ENCODE measurements around the gene ERFL.

The ERFL gene

GRCh38 chr19:41958367-41959055 is 30.3 kb upstream of the ERFL start:
- H3K4me3 ChIP-seq (ENCODE audit: low read depth, low read length) = peak overlapping the region; percentile 96
- H3K36me3 ChIP-seq (ENCODE audit: control insufficient read depth, insufficient read depth, low read length) = peaks cover 12% of the 10 kb centered on the region
- H3K27me3 ChIP-seq (ENCODE audit: control insufficient read depth, insufficient read depth, low read length) = no peaks in the 10 kb centered on the region
- no peaks in the 10 kb centered on the region for H3K9me3 ChIP-seq (ENCODE audit: control insufficient read depth, insufficient read depth, low read length)
- peak overlapping the region; percentile 65 for H3K9ac ChIP-seq (ENCODE audit: low read depth, low read length)
- peaks cover 4% of the 10 kb centered on the region for H3K4me1 ChIP-seq (ENCODE audit: control insufficient read depth, insufficient read depth, low read length)

- H3K9me3 ChIP-seq (ENCODE audit: control insufficient read depth, insufficient read depth, low read length) = no peaks in the 10 kb centered on the region
- peaks cover 4% of the 10 kb centered on the region for H3K4me1 ChIP-seq (ENCODE audit: control insufficient read depth, insufficient read depth, low read length)
- H3K9ac ChIP-seq (ENCODE audit: low read depth, low read length) = no peak overlapping the region
- H3K36me3 ChIP-seq (ENCODE audit: control insufficient read depth, insufficient read depth, low read length) = peaks cover 12% of the 10 kb centered on the region
- peak overlapping the region; percentile 96 for H3K4me3 ChIP-seq (ENCODE audit: low read depth, low read length)
- H3K27me3 ChIP-seq (ENCODE audit: control insufficient read depth, insufficient read depth, low read length) = no peaks in the 10 kb centered on the region
Observed at GRCh38 chr19:41957838-41958366, 29.7 kb upstream of the ERFL start.

GRCh38 chr19:41957161-41957837 is 29.1 kb upstream of the ERFL start:
- Histone ChIP-seq H3K27me3 (ENCODE audit: control insufficient read depth, insufficient read depth, low read length) (no peaks in the 10 kb centered on the region), H3K9ac (ENCODE audit: low read depth, low read length) (no peak overlapping the region), H3K4me1 (ENCODE audit: control insufficient read depth, insufficient read depth, low read length) (peaks cover 4% of the 10 kb centered on the region), H3K9me3 (ENCODE audit: control insufficient read depth, insufficient read depth, low read length) (no peaks in the 10 kb centered on the region), H3K36me3 (ENCODE audit: control insufficient read depth, insufficient read depth, low read length) (peaks cover 12% of the 10 kb centered on the region), H3K4me3 (ENCODE audit: low read depth, low read length) (no peak overlapping the region)

GRCh38 chr19:41956621-41957020 is 28.4 kb upstream of the ERFL start:
- Histone ChIP-seq H3K9ac (ENCODE audit: low read depth, low read length) (no peak overlapping the region), H3K4me3 (ENCODE audit: low read depth, low read length) (no peak overlapping the region), H3K27me3 (ENCODE audit: control insufficient read depth, insufficient read depth, low read length) (no peaks in the 10 kb centered on the region), H3K4me1 (ENCODE audit: control insufficient read depth, insufficient read depth, low read length) (peaks cover 4% of the 10 kb centered on the region), H3K36me3 (ENCODE audit: control insufficient read depth, insufficient read depth, low read length) (peaks cover 12% of the 10 kb centered on the region), H3K9me3 (ENCODE audit: control insufficient read depth, insufficient read depth, low read length) (no peaks in the 10 kb centered on the region)

- H3K4me3 ChIP-seq (ENCODE audit: low read depth, low read length) = no peak overlapping the region
- peaks cover 4% of the 10 kb centered on the region for H3K4me1 ChIP-seq (ENCODE audit: control insufficient read depth, insufficient read depth, low read length)
- H3K9ac ChIP-seq (ENCODE audit: low read depth, low read length) = no peak overlapping the region
Observed at GRCh38 chr19:41955521-41955920, 27.3 kb upstream of the ERFL start.

GRCh38 chr19:41951686-41952172 is 23.5 kb upstream of the ERFL start:
- no peaks in the 10 kb centered on the region for H3K9me3 ChIP-seq (ENCODE audit: control insufficient read depth, insufficient read depth, low read length)
- H3K4me3 ChIP-seq (ENCODE audit: low read depth, low read length) = peak overlapping the region; percentile 61
- H3K9ac ChIP-seq (ENCODE audit: low read depth, low read length) = no peak overlapping the region
- H3K4me1 ChIP-seq (ENCODE audit: control insufficient read depth, insufficient read depth, low read length) = no peaks in the 10 kb centered on the region
- H3K27me3 ChIP-seq (ENCODE audit: control insufficient read depth, insufficient read depth, low read length) = peaks cover 6% of the 10 kb centered on the region
- peaks cover 7% of the 10 kb centered on the region for H3K36me3 ChIP-seq (ENCODE audit: control insufficient read depth, insufficient read depth, low read length)

More at GRCh38 chr19:41955521-41955920, 27.3 kb upstream of the ERFL start:
- no peaks in the 10 kb centered on the region for H3K9me3 ChIP-seq (ENCODE audit: control insufficient read depth, insufficient read depth, low read length)
- H3K27me3 ChIP-seq (ENCODE audit: control insufficient read depth, insufficient read depth, low read length) = no peaks in the 10 kb centered on the region
- peaks cover 12% of the 10 kb centered on the region for H3K36me3 ChIP-seq (ENCODE audit: control insufficient read depth, insufficient read depth, low read length)

GRCh38 chr19:41947091-41947490 is 18.8 kb upstream of the ERFL start:
- Histone ChIP-seq H3K9ac (ENCODE audit: low read depth, low read length) (no peak overlapping the region), H3K4me1 (ENCODE audit: control insufficient read depth, insufficient read depth, low read length) (no peaks in the 10 kb centered on the region), H3K4me3 (ENCODE audit: low read depth, low read length) (no peak overlapping the region)

GRCh38 chr19:41945135-41945766 is 17.0 kb upstream of the ERFL start:
- H3K27me3 ChIP-seq (ENCODE audit: control insufficient read depth, insufficient read depth, low read length) = peaks cover 30% of the 10 kb centered on the region
- no peaks in the 10 kb centered on the region for H3K36me3 ChIP-seq (ENCODE audit: control insufficient read depth, insufficient read depth, low read length)
- H3K9ac ChIP-seq (ENCODE audit: low read depth, low read length) = no peak overlapping the region
- H3K4me3 ChIP-seq (ENCODE audit: low read depth, low read length) = no peak overlapping the region
- no peaks in the 10 kb centered on the region for H3K4me1 ChIP-seq (ENCODE audit: control insufficient read depth, insufficient read depth, low read length)
- no peaks in the 10 kb centered on the region for H3K9me3 ChIP-seq (ENCODE audit: control insufficient read depth, insufficient read depth, low read length)

More at GRCh38 chr19:41947091-41947490, 18.8 kb upstream of the ERFL start:
- peaks cover 16% of the 10 kb centered on the region for H3K27me3 ChIP-seq (ENCODE audit: control insufficient read depth, insufficient read depth, low read length)
- no peaks in the 10 kb centered on the region for H3K9me3 ChIP-seq (ENCODE audit: control insufficient read depth, insufficient read depth, low read length)
- no peaks in the 10 kb centered on the region for H3K36me3 ChIP-seq (ENCODE audit: control insufficient read depth, insufficient read depth, low read length)

- H3K4me1 ChIP-seq (ENCODE audit: control insufficient read depth, insufficient read depth, low read length) = no peaks in the 10 kb centered on the region
- H3K9me3 ChIP-seq (ENCODE audit: control insufficient read depth, insufficient read depth, low read length) = no peaks in the 10 kb centered on the region
- no peak overlapping the region for H3K9ac ChIP-seq (ENCODE audit: low read depth, low read length)
- no peak overlapping the region for H3K4me3 ChIP-seq (ENCODE audit: low read depth, low read length)
- no peaks in the 10 kb centered on the region for H3K36me3 ChIP-seq (ENCODE audit: control insufficient read depth, insufficient read depth, low read length)
- peaks cover 34% of the 10 kb centered on the region for H3K27me3 ChIP-seq (ENCODE audit: control insufficient read depth, insufficient read depth, low read length)
Observed at GRCh38 chr19:41944336-41944735, 16.1 kb upstream of the ERFL start.

GRCh38 chr19:41941410-41942202 is 13.4 kb upstream of the ERFL start:
- H3K4me1 ChIP-seq (ENCODE audit: control insufficient read depth, insufficient read depth, low read length) = no peaks in the 10 kb centered on the region
- peaks cover 41% of the 10 kb centered on the region for H3K27me3 ChIP-seq (ENCODE audit: control insufficient read depth, insufficient read depth, low read length)
- no peaks in the 10 kb centered on the region for H3K9me3 ChIP-seq (ENCODE audit: control insufficient read depth, insufficient read depth, low read length)
- H3K36me3 ChIP-seq (ENCODE audit: control insufficient read depth, insufficient read depth, low read length) = no peaks in the 10 kb centered on the region
- H3K4me3 ChIP-seq (ENCODE audit: low read depth, low read length) = peak overlapping the region; percentile 61
- H3K9ac ChIP-seq (ENCODE audit: low read depth, low read length) = no peak overlapping the region

GRCh38 chr19:41940731-41941409 is 12.6 kb upstream of the ERFL start:
- H3K36me3 ChIP-seq (ENCODE audit: control insufficient read depth, insufficient read depth, low read length) = no peaks in the 10 kb centered on the region
- no peak overlapping the region for H3K9ac ChIP-seq (ENCODE audit: low read depth, low read length)
- H3K9me3 ChIP-seq (ENCODE audit: control insufficient read depth, insufficient read depth, low read length) = no peaks in the 10 kb centered on the region
- H3K4me3 ChIP-seq (ENCODE audit: low read depth, low read length) = peak overlapping the region; percentile 61
- H3K27me3 ChIP-seq (ENCODE audit: control insufficient read depth, insufficient read depth, low read length) = peaks cover 48% of the 10 kb centered on the region
- no peaks in the 10 kb centered on the region for H3K4me1 ChIP-seq (ENCODE audit: control insufficient read depth, insufficient read depth, low read length)
